GM19467 (cell line): ENCODE data around the gene C12orf54.
"Not testable (repeated sequence)": the region's sequence is repeated elsewhere in the genome, so short reads cannot be mapped to it uniquely, and the experiment has no call there.

Source experiments
- ATAC-seq: cut with Tn5 transposase; IDR thresholded peaks from one replicate; pipeline ENCODE4 v1.9.1; 2021; ENCODE audit warnings: mild to moderate bottlenecking, moderate library complexity; ENCODE audit not compliant: unreplicated experiment

Gene C12orf54

GRCh38 chr12:48482198-48482597, at the start of gene C12orf54:
C12orf54 (plus strand) TSS chr12:48482498; CDS start chr12:48483297, 799 bp downstream.
- no peak for ATAC-seq

- not testable (repeated sequence) for ATAC-seq
These were observed 48.3 kb upstream of the C12orf54 start for GRCh38 chr12:48434016-48434415.

- no peak for ATAC-seq
These were observed 41.2 kb upstream of the C12orf54 start for GRCh38 chr12:48441069-48441468.

- no peak for ATAC-seq
These were observed 40.0 kb upstream of the C12orf54 start for GRCh38 chr12:48442179-48442847.

- ATAC-seq = no peak
These were observed 36.8 kb upstream of the C12orf54 start for GRCh38 chr12:48445538-48445937.

GRCh38 chr12:48446161-48446776, 36.0 kb upstream of the C12orf54 start:
- ATAC-seq = no peak

GRCh38 chr12:48447755-48448154, 34.5 kb upstream of the C12orf54 start:
- no peak for ATAC-seq

GRCh38 chr12:48451372-48451771, 30.9 kb upstream of the C12orf54 start:
- no peak for ATAC-seq

- ATAC-seq = not testable (repeated sequence)
These were observed 29.3 kb upstream of the C12orf54 start for GRCh38 chr12:48452961-48453360.

- no peak for ATAC-seq
These were observed 27.6 kb upstream of the C12orf54 start for GRCh38 chr12:48454667-48455066.

- ATAC-seq = no peak
These were observed 27.2 kb upstream of the C12orf54 start for GRCh38 chr12:48455116-48455515.

- ATAC-seq = no peak
These were observed 23.0 kb upstream of the C12orf54 start for GRCh38 chr12:48459259-48459658.

- ATAC-seq = not testable (repeated sequence)
These were observed 13.3 kb upstream of the C12orf54 start for GRCh38 chr12:48469027-48469426.

GRCh38 chr12:48472259-48472658, 10.0 kb upstream of the C12orf54 start, which contains the start of gene ANP32D:
ANP32D (plus strand) TSS chr12:48472559; CDS start chr12:48472665, 106 bp downstream.
- ATAC-seq = no peak

GRCh38 chr12:48473061-48473460, 9.2 kb upstream of the C12orf54 start:
- no peak for ATAC-seq

GRCh38 chr12:48474497-48474896, 7.8 kb upstream of the C12orf54 start:
- ATAC-seq = not testable (repeated sequence)

GRCh38 chr12:48482930-48483329, 632 bp downstream of the C12orf54 start:
- ATAC-seq = no peak

- ATAC-seq = no peak
These were observed 4.0 kb downstream of the C12orf54 start for GRCh38 chr12:48486261-48486660.

- no peak for ATAC-seq
These were observed 4.4 kb downstream of the C12orf54 start for GRCh38 chr12:48486679-48487078.

- ATAC-seq = peak; percentile 74
These were observed 6.7 kb downstream of the C12orf54 start for GRCh38 chr12:48489012-48489411.

- not testable (repeated sequence) for ATAC-seq
These were observed 7.2 kb downstream of the C12orf54 start for GRCh38 chr12:48489456-48489855.

- not testable (repeated sequence) for ATAC-seq
These were observed 18.0 kb downstream of the C12orf54 start for GRCh38 chr12:48500281-48500680.
